ENCODE data around the gene FSCN2. TPM values are rescaled to one million over a fixed set of nuclear protein-coding genes. Genes with fewer than 3 reads are reported as not detected.

The FSCN2 gene
- polyA plus RNA-seq, 1 donor (not counting 4 experiments of a cell fraction or from before 2014, with no cell fraction given): not detected

GRCh38 chr17:81499601-81499970, 28.6 kb upstream of the FSCN2 start:
- H3K27ac ChIP-seq (ENCODE audit: control insufficient read depth, insufficient read depth, low read length): no peak overlapping the region
- H3K4me3 ChIP-seq (ENCODE audit: control insufficient read depth in 2 of 3, extremely low read depth in 1 of 3, insufficient read depth in 2 of 3, low read depth in 1 of 3, low read length in 3 of 3): no peak overlapping the region
- no peak overlapping the region for H3K9ac ChIP-seq (ENCODE audit: control insufficient read depth, extremely low read depth, insufficient read depth, low read length)
- FAIRE-seq: no peak
- H3K4me1 ChIP-seq (ENCODE audit: control insufficient read depth, extremely low read depth, insufficient read depth, low read length): no peaks in the 10 kb centered on the region
- dilution Hi-C loops (cut with MboI; ENCODE audit: extremely low pct_ligation_motif_present, low sequenced_read_pairs): no loop called here
- no peaks in the 10 kb centered on the region for H3K9me1 ChIP-seq (ENCODE audit: control insufficient read depth, extremely low read depth, insufficient read depth, low read length)
- no peak overlapping the region for H3K4me2 ChIP-seq (ENCODE audit: control insufficient read depth, extremely low read depth, insufficient read depth, low read depth, low read length)
- no peaks in the 10 kb centered on the region for H3K9me3 ChIP-seq (ENCODE audit: control insufficient read depth, low read depth, low read length)
- no peaks in the 10 kb centered on the region for H3K36me3 ChIP-seq (ENCODE audit: control insufficient read depth in 2 of 2, extremely low read depth in 1 of 2, insufficient read depth in 2 of 2, low read length in 2 of 2)
- no peak for TF ChIP-seq EZH2 (IDR thresholded peaks at IDR 0.05; ENCODE audit: low read length)
- TF ChIP-seq, protein P1, sequence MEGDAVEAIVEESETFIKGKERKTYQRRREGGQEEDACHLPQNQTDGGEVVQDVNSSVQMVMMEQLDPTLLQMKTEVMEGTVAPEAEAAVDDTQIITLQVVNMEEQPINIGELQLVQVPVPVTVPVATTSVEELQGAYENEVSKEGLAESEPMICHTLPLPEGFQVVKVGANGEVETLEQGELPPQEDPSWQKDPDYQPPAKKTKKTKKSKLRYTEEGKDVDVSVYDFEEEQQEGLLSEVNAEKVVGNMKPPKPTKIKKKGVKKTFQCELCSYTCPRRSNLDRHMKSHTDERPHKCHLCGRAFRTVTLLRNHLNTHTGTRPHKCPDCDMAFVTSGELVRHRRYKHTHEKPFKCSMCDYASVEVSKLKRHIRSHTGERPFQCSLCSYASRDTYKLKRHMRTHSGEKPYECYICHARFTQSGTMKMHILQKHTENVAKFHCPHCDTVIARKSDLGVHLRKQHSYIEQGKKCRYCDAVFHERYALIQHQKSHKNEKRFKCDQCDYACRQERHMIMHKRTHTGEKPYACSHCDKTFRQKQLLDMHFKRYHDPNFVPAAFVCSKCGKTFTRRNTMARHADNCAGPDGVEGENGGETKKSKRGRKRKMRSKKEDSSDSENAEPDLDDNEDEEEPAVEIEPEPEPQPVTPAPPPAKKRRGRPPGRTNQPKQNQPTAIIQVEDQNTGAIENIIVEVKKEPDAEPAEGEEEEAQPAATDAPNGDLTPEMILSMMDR (optimal IDR thresholded peaks at IDR 0.05 in 1 of 3, IDR thresholded peaks at IDR 0.05 in 1 of 3, conservative IDR thresholded peaks at IDR 0.05 in 1 of 3; ENCODE audit: extremely low read depth in 1 of 3, insufficient read depth in 2 of 3, low read length in 3 of 3): no peak
- H3K79me2 ChIP-seq (ENCODE audit: control insufficient read depth, insufficient read depth, low read length): no peaks in the 10 kb centered on the region
- H2AFZ ChIP-seq (ENCODE audit: control insufficient read depth, low read length): no peak overlapping the region
- H4K20me1 ChIP-seq (ENCODE audit: control insufficient read depth, extremely low read depth, insufficient read depth, low read length): no peaks in the 10 kb centered on the region
- H3K27me3 ChIP-seq (ENCODE audit: control insufficient read depth, extremely low read depth, insufficient read depth, low read length): peaks cover 28% of the 10 kb centered on the region
- no peak for DNase-seq (ENCODE audit: low read depth, low spot score)

DNA sequence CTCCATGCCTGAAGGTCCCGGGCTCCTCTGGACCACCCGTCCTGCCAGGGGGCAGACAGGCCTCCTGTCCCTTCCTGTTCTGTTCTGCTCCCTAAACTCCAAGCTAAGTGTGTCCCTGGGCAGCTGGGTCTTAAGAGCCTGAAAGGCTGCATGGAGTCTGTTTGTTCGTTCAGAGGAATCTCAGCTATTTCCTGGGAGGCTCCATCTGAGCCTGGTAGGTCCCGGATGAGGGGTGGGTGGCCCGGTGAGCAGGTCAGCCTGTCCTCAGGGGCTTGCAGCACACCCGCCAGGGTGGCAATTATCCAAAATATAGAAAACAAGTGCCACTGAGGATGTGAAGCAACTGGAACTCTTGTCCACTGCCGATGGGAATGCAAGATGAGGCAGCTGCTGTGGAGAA, 28.1 kb upstream of the FSCN2 start:
- H3K9me1 ChIP-seq (ENCODE audit: control insufficient read depth, extremely low read depth, insufficient read depth, low read length): no peaks in the 10 kb centered on the region
- H3K4me1 ChIP-seq (ENCODE audit: control insufficient read depth, extremely low read depth, insufficient read depth, low read length): no peaks in the 10 kb centered on the region
- no peak overlapping the region for H3K4me2 ChIP-seq (ENCODE audit: control insufficient read depth, extremely low read depth, insufficient read depth, low read depth, low read length)
- no peaks in the 10 kb centered on the region for H4K20me1 ChIP-seq (ENCODE audit: control insufficient read depth, extremely low read depth, insufficient read depth, low read length)
- dilution Hi-C loops (cut with MboI; ENCODE audit: extremely low pct_ligation_motif_present, low sequenced_read_pairs): no loop called here
- H3K79me2 ChIP-seq (ENCODE audit: control insufficient read depth, insufficient read depth, low read length): no peaks in the 10 kb centered on the region
- DNase-seq (ENCODE audit: low read depth, low spot score) (no peak), FAIRE-seq (no peak)
- H2AFZ ChIP-seq (ENCODE audit: control insufficient read depth, low read length): no peak overlapping the region
- no peaks in the 10 kb centered on the region for H3K9me3 ChIP-seq (ENCODE audit: control insufficient read depth, low read depth, low read length)
- no peak overlapping the region for H3K27ac ChIP-seq (ENCODE audit: control insufficient read depth, insufficient read depth, low read length)
- H3K36me3 ChIP-seq (ENCODE audit: control insufficient read depth in 2 of 2, extremely low read depth in 1 of 2, insufficient read depth in 2 of 2, low read length in 2 of 2): no peaks in the 10 kb centered on the region
- H3K27me3 ChIP-seq (ENCODE audit: control insufficient read depth, extremely low read depth, insufficient read depth, low read length): peaks cover 23% of the 10 kb centered on the region
- no peak for TF ChIP-seq EZH2 (IDR thresholded peaks at IDR 0.05; ENCODE audit: low read length)
- H3K4me3 ChIP-seq (ENCODE audit: control insufficient read depth in 2 of 3, extremely low read depth in 1 of 3, insufficient read depth in 2 of 3, low read depth in 1 of 3, low read length in 3 of 3): no peak overlapping the region
- H3K9ac ChIP-seq (ENCODE audit: control insufficient read depth, extremely low read depth, insufficient read depth, low read length): no peak overlapping the region

GRCh38 chr17:81502471-81503017, 25.6 kb upstream of the FSCN2 start:
- H3K4me3 ChIP-seq (ENCODE audit: control insufficient read depth in 2 of 3, extremely low read depth in 1 of 3, insufficient read depth in 2 of 3, low read depth in 1 of 3, low read length in 3 of 3): no peak overlapping the region
- no peak overlapping the region for H3K27ac ChIP-seq (ENCODE audit: control insufficient read depth, insufficient read depth, low read length)
- no peaks in the 10 kb centered on the region for H3K9me3 ChIP-seq (ENCODE audit: control insufficient read depth, low read depth, low read length)
- no peak for TF ChIP-seq EZH2 (IDR thresholded peaks at IDR 0.05; ENCODE audit: low read length)
- TF ChIP-seq, protein P1 (optimal IDR thresholded peaks at IDR 0.05 in 1 of 3, IDR thresholded peaks at IDR 0.05 in 1 of 3, conservative IDR thresholded peaks at IDR 0.05 in 1 of 3; ENCODE audit: extremely low read depth in 1 of 3, insufficient read depth in 2 of 3, low read length in 3 of 3): no peak
- no peak overlapping the region for H2AFZ ChIP-seq (ENCODE audit: control insufficient read depth, low read length)
- no peak overlapping the region for H3K4me2 ChIP-seq (ENCODE audit: control insufficient read depth, extremely low read depth, insufficient read depth, low read depth, low read length)
- H3K36me3 ChIP-seq (ENCODE audit: control insufficient read depth in 2 of 2, extremely low read depth in 1 of 2, insufficient read depth in 2 of 2, low read length in 2 of 2): no peaks in the 10 kb centered on the region
- no peaks in the 10 kb centered on the region for H3K79me2 ChIP-seq (ENCODE audit: control insufficient read depth, insufficient read depth, low read length)
- H3K27me3 ChIP-seq (ENCODE audit: control insufficient read depth, extremely low read depth, insufficient read depth, low read length): peaks cover 22% of the 10 kb centered on the region
- no peak overlapping the region for H3K9ac ChIP-seq (ENCODE audit: control insufficient read depth, extremely low read depth, insufficient read depth, low read length)
- DNase-seq (ENCODE audit: low read depth, low spot score): no peak
- no peaks in the 10 kb centered on the region for H3K4me1 ChIP-seq (ENCODE audit: control insufficient read depth, extremely low read depth, insufficient read depth, low read length)
- dilution Hi-C loops (cut with MboI; ENCODE audit: extremely low pct_ligation_motif_present, low sequenced_read_pairs): no loop called here
- H4K20me1 ChIP-seq (ENCODE audit: control insufficient read depth, extremely low read depth, insufficient read depth, low read length): no peaks in the 10 kb centered on the region
- FAIRE-seq: no peak
- H3K9me1 ChIP-seq (ENCODE audit: control insufficient read depth, extremely low read depth, insufficient read depth, low read length): no peaks in the 10 kb centered on the region
